Kidney glomerular epithelial cell (primary cell): ENCODE measurements around the gene PDP2.

ENCODE experiments used
- DNase-seq: peaks from one replicate; lab custom pipeline; 2025; lab: John Stamatoyannopoulos, UW

Gene PDP2

DNA sequence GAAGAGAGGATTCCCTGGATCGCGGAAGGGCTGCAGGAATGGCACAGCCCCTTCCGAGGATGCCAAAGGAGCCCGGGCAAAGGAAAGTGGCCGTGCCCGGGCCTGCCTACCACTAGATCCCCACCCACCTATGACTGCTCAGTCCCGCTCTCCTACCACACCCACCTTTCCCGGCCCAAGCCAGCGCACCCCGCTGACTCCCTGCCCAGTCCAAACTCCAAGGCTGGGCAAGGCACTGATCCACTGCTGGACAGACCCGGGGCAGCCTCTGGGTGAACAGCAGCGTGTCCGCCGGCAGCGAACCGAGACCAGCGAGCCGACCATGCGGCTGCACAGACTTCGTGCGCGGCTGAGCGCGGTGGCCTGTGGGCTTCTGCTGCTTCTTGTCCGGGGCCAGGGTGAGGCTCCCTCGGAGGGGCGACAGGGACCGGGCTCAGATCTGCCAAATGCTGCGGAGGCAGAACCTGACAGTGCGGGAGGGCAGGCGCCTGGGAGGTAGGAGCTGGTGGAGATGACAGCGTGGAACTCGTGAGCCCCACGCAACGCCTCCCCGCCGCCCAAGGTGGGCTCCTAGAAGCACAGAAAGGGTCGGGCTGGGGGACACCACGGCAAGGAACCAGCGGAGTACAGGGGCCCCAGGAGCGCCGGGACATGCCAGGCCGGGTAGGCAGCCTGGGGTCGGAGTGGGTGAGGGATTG lies 55.1 kb downstream of the PDP2 start, which contains the start of gene CES2:
Gene CES2 (plus strand): TSS at position 203 of the 698 bp plus-strand sequence. CDS start 120 bp downstream, at position 323.
- peak; percentile 18 for DNase-seq

DNA sequence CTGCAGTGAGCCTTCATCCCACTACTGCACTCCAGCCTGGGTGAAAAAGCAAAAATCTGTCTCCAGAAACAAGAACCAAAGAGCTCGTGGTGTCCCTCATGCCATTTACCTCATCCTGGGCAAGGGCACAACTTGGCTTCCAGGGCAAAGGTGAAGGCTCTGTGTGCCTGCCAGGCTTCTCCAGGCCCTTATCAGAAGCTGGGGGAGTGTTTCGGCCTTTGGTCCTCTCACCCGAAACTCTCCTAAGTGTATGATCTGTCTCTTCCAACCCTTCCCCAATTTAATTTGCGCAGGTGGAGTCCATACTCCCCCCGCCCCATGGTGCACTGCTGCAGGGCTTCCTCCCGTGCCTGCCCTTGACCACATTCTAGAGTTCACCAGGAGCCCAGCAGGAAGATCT lies 56.1 kb downstream of the PDP2 start:
- DNase-seq = no peak

DNA sequence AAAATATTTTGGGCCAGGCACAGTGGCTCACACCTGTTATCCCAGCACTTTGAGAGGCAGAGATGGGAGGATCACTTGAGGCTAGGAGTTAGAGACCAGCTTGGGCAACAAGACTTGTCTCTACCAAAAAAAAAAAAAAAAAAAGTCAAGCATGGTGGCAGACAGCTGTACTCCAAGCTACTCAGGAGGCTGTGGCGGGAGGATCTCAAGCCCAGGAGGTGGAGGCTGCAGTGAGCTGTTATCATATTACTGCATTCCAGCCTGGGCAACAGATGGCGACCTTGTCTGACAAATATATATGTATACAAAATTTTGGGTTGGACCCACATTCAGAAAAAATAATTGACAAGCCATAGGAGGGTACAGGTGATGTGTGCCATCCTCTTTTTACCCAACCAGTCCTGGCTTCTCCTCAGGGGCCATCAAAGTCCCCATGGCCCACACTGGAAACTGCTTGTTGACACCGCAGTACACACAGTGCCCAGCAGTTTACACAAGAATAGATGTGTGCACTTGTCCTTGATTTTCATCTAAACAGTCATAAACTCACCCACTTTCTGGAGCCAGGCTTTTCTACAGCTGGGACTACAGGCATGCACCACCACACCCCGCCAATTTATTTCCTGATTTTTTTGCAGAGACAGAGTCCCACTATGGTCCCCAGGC lies 56.7 kb downstream of the PDP2 start:
- DNase-seq = no peak

DNA sequence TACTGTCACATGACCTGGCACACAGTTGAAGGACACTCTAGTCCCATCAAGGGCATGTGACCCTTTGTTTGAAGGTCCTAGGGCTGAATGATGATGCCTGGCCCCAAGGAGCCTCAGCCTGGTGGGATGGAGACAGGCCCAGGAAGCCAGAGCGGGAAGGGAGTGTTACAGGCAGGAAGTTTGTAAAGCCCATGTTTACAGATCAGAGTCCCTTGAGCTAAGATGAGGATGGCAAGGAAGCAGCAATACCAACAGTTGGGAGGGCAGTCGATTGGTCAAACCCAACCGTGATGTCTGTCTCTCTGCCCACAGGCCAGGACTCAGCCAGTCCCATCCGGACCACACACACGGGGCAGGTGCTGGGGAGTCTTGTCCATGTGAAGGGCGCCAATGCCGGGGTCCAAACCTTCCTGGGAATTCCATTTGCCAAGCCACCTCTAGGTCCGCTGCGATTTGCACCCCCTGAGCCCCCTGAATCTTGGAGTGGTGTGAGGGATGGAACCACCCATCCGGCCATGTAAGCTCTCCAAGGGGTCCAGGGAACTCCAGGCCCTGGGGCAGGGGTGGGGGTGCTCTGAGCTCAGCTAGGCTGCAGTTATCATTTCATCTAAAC lies 57.5 kb downstream of the PDP2 start:
- DNase-seq = no peak

DNA sequence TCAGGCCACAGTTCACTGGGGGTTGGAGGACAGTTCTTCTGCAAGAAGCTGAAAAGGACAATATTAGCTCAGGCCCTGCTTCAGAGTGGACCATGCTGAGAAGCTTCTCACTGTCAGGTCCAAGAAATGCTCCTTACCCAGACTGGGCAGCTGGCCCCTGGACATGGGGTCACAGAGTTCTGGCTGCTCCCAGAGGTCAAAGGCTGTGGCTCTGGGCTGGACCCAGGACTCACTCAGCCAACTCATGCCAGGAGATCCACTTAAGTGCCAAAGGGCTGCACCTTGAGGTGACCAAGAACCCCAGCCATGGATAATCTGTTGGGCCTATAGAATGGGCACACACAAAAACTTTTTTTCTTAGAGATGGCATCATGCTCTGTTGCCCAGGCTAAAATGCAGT lies 59.1 kb downstream of the PDP2 start:
- no peak for DNase-seq

DNA sequence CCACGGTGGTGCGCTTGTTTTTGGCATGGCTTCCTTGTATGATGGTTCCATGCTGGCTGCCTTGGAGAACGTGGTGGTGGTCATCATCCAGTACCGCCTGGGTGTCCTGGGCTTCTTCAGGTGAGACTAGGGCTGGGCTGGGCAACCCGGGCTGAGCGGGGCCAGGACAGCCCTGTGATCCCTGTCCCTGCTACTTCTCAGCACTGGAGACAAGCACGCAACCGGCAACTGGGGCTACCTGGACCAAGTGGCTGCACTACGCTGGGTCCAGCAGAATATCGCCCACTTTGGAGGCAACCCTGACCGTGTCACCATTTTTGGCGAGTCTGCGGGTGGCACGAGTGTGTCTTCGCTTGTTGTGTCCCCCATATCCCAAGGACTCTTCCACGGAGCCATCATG lies 59.9 kb downstream of the PDP2 start:
- no peak for DNase-seq
